ENCODE measurements around the gene CLPSL2. TPM values are rescaled to one million over a fixed set of nuclear protein-coding genes. Genes with fewer than 3 reads are reported as not detected.
"Not testable (repeated sequence)": the region's sequence is repeated elsewhere in the genome, so short reads cannot be mapped to it uniquely, and the experiment has no call there.

CLPSL2 gene, protein sequence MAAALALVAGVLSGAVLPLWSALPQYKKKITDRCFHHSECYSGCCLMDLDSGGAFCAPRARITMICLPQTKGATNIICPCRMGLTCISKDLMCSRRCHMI
- not detected for total RNA-seq
- long read RNA-seq: 0 reads

DNA sequence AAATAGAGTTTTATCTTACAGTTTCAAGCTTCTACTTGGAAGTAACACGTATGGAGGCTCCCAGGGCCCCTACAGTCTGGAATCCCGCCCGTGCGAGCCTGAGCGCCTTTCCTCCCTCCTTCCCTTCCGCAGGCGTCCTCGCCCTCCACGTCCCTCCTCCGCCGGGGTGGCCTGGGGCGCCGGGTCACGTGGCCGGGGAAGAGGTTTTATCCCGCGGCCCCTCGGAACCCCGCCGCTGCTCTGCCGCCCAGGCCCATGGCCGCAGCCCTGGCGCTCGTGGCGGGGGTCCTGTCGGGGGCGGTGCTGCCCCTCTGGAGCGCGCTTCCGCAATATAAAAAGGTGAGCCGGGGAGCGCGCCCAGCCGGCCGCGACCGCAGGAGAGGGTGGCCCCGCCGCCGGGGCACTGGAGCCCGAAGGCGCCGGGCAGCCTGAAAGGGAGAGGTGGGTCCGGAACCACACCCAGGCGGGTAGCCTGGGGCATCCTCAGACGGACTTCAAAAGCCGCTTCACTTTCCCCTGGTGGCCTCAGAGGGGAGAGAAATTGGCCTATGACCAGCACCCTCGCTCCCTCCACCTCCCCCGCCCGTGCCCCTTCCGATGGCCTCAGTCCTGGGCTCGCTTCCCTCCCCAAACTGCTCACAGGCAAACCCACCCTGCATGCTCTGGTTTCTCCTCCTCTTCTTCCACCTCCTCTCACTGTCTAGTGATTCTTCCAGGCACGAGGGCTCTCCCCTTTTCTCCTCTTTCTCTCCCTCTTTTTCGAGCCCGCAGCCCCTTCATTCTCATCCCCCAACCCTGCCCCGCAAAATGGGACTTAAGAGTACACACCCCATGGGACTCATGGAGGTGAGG lies at the start of gene CLPSL2:
Gene CLPSL2, plus strand, starts transcription at position 235 of the 852 bp plus-strand sequence. Its CDS starts 21 bp downstream, at position 256.
- intact Hi-C loops (cut with DNase I): no loop called here

DNA sequence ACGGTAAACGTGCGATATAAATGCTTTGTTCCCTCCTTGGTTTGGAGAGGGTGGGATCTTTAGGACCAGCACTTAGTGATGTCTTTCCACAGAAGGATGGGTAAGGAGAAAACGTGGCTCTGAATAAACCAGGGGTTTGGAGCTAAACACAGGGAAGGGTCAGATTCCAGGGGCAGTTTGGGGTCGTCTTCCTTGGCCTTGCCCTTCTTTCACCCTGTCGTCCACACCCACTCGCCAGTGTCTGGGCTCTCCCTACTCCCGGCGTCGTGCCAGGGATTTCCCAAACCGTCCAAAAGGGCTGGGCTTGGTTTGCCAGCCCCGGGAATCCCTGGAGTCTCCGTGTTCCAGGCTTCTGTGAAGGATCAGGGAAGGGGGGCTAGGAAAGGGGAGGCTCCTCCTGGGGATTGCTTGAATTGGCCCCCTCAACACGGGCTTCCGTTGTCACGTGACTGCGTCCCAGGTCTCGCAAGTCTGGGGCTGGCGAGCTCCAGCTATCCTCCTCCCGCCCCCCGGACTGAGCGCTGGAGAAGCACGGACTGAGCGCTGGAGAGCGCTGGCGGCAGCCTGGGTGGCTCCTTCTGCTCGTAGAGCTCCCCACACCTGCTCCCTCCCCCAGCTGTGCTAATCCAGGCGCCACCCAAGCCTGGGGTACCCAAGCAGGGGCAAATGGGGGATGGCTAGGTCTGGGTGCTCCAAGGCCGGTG lies 49.0 kb upstream of the CLPSL2 start:
- intact Hi-C loops (cut with DNase I): no loop called here
- peak; percentile 93 for DNase-seq
- ATAC-seq: peak; percentile 37 to 44

More for the DNA sequence above, at the start of gene CLPSL2:
- ATAC-seq: peak; percentile 5 to 42
- no peak for DNase-seq

DNA sequence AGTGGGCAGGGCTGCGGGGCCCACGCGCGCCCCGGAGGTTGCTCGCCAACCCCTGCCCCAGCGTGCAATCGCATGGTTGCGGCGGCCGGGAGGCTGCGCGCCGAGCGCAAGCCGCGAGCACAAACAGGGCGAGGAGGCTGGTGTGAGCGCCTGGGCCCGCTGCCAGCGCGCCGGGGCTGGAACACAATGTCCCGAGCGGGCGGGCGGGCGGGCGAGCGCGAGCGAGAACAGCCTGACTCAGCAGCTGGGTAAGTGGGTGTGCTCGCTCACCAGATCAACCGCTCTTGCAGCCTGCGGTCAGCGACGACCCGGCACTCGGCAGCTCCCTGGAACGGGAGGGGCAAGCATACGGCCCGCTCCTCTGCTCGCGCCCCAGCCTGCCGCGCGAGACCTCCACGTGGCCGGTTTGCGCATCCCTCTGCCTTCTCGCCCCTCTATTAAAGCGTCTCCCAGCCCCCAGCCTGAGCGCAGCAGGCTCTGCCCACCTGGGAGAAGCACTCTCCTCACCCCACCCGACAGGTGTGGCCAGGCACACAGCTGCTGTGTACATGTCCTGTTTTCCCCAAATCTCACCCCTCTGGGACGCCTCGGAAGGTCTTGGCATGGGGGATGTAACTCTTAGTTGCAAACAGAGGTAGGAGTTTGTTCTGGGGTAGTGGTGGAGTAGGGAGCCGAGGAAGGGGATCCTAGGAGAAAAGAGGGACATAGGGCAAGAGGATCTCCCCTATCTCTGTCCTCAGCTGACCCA lies 48.3 kb upstream of the CLPSL2 start:
- intact Hi-C loops (cut with DNase I): no loop called here
- DNase-seq (peak; percentile 95), ATAC-seq (peak; percentile 72)

DNA sequence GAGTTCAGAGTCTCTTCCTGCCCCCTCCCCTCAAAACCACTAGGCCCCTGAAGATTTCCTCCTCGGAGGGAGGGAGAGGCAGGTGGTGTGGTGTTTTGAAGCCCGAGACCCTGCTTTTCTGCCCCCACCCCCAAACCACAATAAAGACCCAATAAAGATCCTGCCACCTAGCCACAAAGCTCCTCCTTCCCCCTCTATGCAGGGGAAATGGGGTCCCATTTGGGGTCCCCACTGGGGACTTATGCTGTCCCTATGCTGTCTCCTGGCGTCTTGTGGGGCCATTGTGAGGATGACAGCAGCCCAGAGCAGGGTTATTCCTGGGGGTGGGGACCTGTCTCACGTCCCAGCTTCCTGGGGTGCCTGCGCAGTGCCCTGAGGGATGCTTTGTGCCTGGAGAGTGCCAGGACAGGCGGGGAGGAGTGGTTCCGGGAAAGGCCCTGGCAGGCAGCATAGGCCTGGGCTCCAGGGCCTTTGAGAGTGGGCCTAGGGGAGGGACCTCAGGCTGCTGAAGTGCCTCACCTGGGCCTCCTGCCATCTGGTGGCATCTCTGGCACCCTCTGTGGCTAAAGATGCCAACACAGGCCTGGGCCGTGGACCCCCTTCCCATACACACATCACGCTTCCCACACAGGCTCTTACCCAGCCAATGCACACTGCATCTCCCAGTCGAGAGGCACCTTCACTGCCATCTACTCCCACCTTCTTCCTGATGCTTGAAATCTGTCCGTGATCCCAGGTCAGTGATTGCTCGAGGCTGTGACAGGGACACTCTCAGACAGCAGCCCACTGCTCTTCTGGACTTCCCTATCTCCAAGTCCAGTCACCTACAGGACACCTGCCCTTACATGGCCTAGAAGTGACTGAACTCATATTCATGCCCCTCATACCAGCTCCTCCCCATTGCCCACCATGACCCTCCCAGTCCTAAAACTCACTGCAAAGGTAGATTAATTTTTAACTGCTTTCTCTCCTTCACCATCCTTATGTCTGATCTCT lies 47.4 kb upstream of the CLPSL2 start:
- intact Hi-C loops (cut with DNase I): no loop called here
- DNase-seq: peak; percentile 75
- ATAC-seq: no peak

DNA sequence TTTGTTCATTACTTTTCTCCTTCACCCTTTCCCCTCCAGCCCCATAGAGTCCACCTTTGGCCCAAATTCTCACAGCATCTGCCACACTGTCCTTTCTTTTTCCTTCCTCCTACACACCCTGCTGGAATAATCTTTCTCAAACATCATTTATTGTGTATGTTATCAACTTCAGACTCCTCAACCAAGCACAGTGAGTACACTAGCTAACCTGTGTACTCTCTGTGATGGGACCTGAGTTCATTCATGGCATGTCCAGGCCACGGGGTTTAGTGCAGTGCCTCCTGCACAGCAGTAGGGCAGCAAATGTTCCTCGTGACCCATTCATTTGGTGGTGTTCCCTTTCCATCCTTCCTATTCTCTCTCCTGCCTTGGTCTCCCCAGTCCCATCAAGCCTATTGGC lies 46.7 kb upstream of the CLPSL2 start:
- intact Hi-C loops (cut with DNase I): loop anchor here in 1 of 2 donors (5.0 kb wide), 1 partner anchor 127 kb away; no protein-coding TSS in a partner anchor
- no peak for ATAC-seq
- DNase-seq: no peak

- intact Hi-C loops (cut with DNase I): loop anchor here in 1 of 2 donors (5.0 kb wide), 1 partner anchor 129 kb away; no protein-coding TSS in a partner anchor
- DNase-seq: no peak
- ATAC-seq: no peak
Measured at GRCh38 chr6:35730745-35731413, 45.5 kb upstream of the CLPSL2 start.

GRCh38 chr6:35731414-35731735 lies 45.0 kb upstream of the CLPSL2 start:
- intact Hi-C loops (cut with DNase I): loop anchor here in 1 of 2 donors (5.0 kb wide), 1 partner anchor 129 kb away; no protein-coding TSS in a partner anchor
- ATAC-seq (peak; percentile 60 to 64), DNase-seq (peak; percentile 99)

DNA sequence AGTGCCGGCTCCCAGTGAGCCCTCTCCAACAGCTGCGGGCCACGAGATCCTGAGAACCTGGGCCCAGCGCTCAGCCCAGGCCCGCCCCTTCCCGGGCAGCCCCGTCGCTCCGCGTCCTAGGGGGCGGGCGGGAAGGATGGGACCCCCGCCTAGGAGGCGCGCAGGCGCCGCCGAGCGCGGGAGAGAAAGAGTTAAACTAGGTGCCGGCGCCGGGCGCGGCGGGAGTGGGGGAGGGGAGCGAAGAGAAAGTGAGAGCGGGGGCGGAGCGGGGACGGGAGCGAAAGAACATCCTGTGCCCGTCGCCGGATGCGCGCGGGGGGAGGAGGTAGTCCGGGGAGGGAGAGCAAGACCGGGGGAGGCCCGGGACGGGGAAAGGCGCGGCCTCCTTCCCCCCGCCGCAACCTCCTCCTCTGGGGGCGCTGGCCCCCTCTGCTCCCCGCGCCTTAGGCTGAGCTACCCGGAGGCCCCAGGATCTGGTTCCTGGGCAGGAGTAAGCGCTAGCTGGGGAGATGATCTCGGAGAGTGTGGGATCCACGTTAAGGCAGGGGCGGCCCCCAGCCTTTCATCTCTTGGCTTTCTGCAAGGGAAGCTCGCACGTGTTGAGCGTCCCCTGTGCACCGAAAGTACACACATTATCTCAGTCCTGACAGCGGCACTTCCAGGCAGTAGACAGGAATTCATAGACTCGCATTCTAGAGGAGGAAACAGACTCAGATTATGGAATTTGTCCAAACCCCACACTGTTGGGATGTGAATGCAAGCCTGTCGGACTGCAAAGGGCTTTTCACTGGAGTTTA lies 44.5 kb upstream of the CLPSL2 start:
- DNase-seq: peak; percentile 97
- intact Hi-C loops (cut with DNase I): loop anchor here in 1 of 2 donors (5.0 kb wide), 1 partner anchor 130 kb away; no protein-coding TSS in a partner anchor
- peak; percentile 66 to 71 for ATAC-seq

DNA sequence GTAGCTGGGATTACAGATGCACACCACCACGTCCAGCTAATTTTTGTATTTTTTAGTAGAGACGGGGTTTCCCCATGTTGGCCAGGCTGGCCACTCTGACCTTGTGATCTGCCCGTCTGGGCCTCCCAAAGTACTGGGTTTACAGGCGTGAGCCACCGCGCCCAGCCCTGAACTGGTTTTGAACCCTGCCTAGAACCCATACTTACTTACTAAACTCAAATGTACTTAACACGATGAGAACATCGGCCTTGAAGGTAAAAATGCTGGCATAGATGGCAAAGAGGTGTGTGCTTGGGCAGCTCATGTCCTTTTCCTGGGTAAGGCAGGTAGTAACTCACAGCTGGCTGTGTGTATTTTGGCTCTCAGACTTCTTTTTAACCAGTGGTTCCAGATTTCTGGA lies 42.8 kb upstream of the CLPSL2 start:
- intact Hi-C loops (cut with DNase I): loop anchor here in 1 of 2 donors (5.0 kb wide), 1 partner anchor 131 kb away; no protein-coding TSS in a partner anchor
- no peak for DNase-seq
- ATAC-seq: no peak

GRCh38 chr6:35734319-35734718 lies 42.1 kb upstream of the CLPSL2 start:
- DNase-seq, ATAC-seq: not testable (repeated sequence)

DNA sequence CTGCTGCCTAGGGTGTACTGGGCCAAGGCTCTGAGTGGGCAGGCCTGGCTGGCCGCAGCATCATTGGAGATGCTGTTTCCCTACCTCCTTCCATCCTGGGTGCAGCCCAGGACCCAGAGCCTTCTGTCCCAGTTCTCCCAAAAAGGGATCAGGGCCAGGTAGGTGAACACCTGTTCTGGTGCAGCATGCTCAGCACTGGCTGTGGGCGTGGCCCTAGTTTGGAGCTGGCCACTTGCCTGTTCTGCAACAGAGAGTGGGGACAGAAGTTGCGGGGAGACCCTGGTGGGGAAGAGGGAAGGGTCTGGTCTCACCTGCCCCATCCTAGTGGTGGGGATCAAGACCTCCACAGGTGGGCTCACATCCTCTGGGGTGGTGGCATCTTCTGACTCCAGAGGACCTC lies 40.9 kb upstream of the CLPSL2 start:
- DNase-seq: no peak
- intact Hi-C loops (cut with DNase I): no loop called here
- ATAC-seq: no peak

More at GRCh38 chr6:35734319-35734718, 42.1 kb upstream of the CLPSL2 start:
- intact Hi-C loops (cut with DNase I): loop anchor here in 1 of 2 donors (5.0 kb wide), 1 partner anchor 132 kb away; no protein-coding TSS in a partner anchor

- DNase-seq (peak; percentile 78), ATAC-seq (peak; percentile 20 to 35)
- intact Hi-C loops (cut with DNase I): loop anchor here (2.0 kb wide), 2 partner anchors 154 to 214 kb away; no protein-coding TSS in a partner anchor
Measured at GRCh38 chr6:35736253-35736894, 40.0 kb upstream of the CLPSL2 start.

DNA sequence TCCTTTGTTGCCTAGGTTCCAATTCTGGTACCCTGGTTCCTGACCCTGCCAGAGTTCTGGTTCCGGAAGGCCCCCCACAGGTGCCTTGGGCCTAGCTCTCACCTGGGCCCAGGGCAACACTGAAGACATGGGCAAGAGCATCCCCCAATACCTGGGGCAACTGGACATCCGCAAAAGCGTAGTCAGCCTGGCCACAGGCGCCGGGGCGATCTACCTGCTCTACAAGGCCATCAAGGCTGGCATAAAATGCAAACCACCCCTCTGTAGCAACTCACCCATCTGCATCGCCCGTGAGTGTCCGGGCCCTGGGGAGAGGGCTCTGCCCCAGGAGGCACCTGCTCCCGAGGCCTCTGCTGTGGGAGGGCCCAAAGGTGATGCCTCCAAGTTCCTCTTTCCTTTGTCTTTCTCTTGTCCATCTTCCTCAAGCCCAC lies 39.4 kb upstream of the CLPSL2 start, which contains the start of gene ARMC12:
Gene ARMC12, plus strand, starts transcription at position 51 of the 431 bp plus-strand sequence. Its CDS starts 77 bp downstream, at position 128.
- intact Hi-C loops (cut with DNase I): loop anchor here (1.0 to 2.0 kb wide), 3 partner anchors 153 to 214 kb away; no protein-coding TSS in a partner anchor
- DNase-seq (no peak), ATAC-seq (no peak)

DNA sequence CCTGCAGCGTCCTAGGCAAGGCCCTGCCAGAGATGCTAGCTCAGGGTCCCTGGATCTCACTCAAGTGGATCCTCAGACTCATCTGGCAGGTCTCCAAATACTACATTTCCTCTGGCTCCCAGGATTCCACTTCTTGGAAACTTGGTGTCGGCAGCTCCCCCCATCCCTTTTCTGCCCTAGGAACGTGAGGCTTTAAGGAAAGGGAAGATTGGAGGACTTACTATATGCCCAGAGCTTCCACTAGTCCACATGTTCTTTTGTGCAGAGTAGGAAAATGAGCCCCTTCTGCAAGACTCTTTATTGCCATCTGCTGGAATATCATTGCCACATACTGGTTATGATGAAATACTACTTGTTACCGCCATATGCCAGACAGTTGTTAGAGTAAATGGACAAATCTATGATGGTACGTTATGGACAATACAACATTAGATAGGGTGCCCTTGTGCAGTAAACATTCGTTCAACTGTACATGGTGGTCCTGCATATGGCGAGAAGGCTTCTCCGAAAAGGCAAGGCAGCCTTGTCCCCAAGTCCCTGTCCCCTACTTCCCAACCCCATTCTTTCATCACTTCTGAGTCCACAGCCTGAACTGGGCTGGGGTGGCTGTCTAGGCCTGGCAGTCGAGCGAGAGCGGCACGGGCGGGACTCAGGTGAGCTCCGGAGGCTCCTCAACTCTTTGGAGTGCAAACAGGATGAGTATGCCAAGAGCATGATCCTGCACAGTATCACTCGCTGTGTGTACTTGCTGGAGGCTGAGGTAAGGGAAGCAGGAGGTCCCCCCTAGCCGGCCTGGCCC lies 38.8 kb upstream of the CLPSL2 start:
- ATAC-seq (peak; percentile 83 to 84), DNase-seq (no peak)
- intact Hi-C loops (cut with DNase I): loop anchor here (1.0 to 2.0 kb wide), 3 partner anchors 153 to 215 kb away; no protein-coding TSS in a partner anchor
